Loucy (cell line): ENCODE results near the gene RPLP2.

Experiments used
- CTCF ChIP-seq: fragments of 200-600 bp; sonication (generic); conservative IDR thresholded peaks from 2 replicates; pipeline ENCODE4 v1.5.1; 2014; ENCODE audit warnings: mild to moderate bottlenecking, antibody characterized with exemption, low read length
- EZH2phosphoT487 ChIP-seq: fragments of 200-600 bp; IDR thresholded peaks from 2 replicates; pipeline ENCODE4 v1.6.1; 2018; ENCODE audit warnings: antibody characterized with exemption, mild to moderate bottlenecking, moderate library complexity, borderline replicate concordance

- TF ChIP-seq CTCF: no peak
- TF ChIP-seq EZH2phosphoT487: no peak
These were observed 18.1 kb downstream of the RPLP2 start, which contains the start of gene CRACR2B for GRCh38 chr11:827897-828192.
